Measurements from ENCODE around the gene PHLDA2. TPM values are rescaled to one million over a fixed set of nuclear protein-coding genes. Genes with fewer than 3 reads are reported as not detected.

Gene PHLDA2
- total and polyA plus RNA-seq, 2 donors = 0.14 to 2.8 TPM

DNA sequence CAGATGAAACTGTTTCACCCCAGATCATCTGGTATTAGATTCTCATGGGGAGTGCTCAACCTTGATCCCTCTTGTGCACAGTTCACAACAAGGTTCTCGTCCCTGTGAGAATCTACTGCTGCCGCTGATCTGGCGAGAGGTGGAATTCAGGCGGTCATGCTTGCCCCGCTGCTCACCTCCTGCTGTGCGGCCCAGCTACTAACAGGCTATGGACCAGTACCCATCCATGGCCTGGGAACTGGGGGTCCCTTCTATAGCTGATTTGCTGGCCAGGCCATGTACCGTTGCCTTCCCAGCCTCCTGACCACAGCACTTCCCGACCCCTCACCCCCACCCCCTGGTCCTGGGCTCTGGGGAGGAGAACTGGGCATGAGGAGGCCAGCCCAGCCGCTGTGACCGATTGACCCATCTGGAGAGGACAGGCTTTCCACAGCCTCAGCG, 2.6 kb downstream of the PHLDA2 start:
- Histone ChIP-seq H3K9me3 (ENCODE audit: control insufficient read depth in 2 of 2, insufficient read depth in 1 of 2, low read length in 1 of 2) (peaks cover 2 to 15% of the 10 kb centered on the region in 2 donors), H3K27ac (ENCODE audit: low read depth in 1 of 2, low read length in 1 of 2) (no peak overlapping the region), H3K27me3 (ENCODE audit: control insufficient read depth in 2 of 2, insufficient read depth in 1 of 2, low read length in 1 of 2) (peaks cover 52 to 64% of the 10 kb centered on the region in 2 donors), H3K4me3 (ENCODE audit: low read length in 2 of 2) (no peak overlapping the region), H3K36me3 (ENCODE audit: control insufficient read depth in 2 of 2, insufficient read depth in 2 of 2, low read length in 1 of 2) (no peaks in the 10 kb centered on the region), H3K4me1 (ENCODE audit: control insufficient read depth in 2 of 2, insufficient read depth in 2 of 2, low read length in 2 of 2) (peaks cover 2 to 10% of the 10 kb centered on the region in 2 donors)
- WGBS = 98% methylated on average over 11 of the region's 11 CpGs
- no peak for DNase-seq (ENCODE audit: low read depth in 6 of 9, low spot score in 9 of 9)

DNA sequence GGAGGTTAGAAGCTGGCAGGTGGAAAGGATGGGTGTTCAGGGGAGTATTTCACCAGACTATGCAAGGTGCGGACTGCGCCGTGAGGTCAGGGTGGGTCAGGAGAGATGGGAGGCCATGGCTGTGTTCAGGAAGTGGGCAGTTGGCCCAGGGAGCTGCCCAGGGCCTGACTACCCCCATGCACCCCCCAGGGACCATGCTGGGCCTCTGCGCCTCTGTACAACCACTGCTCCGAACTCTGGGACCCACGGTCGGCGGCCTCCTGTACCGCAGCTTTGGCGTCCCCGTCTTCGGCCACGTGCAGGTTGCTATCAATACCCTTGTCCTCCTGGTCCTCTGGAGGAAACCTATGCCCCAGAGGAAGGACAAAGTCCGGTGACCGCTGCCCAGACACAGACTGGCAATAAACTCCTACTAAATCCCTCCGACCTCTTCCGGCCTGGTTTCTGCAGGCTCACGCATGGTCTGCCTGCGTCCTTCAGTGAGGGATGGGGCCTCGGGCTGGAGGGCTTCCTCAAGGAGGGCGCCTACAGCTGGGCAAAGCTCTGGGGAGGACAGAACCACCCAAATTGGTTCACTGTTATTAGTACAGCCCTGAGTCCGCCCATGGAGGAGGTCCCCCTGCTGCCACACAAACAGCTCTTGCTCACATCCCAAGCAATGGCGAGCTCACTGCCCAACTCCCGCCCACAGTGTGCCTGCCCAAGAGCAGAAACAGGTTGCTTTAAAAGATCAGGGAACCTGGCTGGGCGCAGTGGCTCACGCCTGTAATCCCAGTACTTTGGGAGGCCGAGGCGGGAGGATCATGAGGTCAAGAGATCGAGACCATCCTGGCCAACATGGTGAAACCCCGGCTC, 4.2 kb downstream of the PHLDA2 start:
- no peak for DNase-seq (ENCODE audit: low read depth in 6 of 9, low spot score in 9 of 9)
- H3K4me1 ChIP-seq (ENCODE audit: control insufficient read depth in 2 of 2, insufficient read depth in 2 of 2, low read length in 2 of 2) = peaks cover 2 to 4% of the 10 kb centered on the region in 2 donors
- H3K4me3 ChIP-seq (ENCODE audit: low read length in 2 of 2) = no peak overlapping the region
- whole genome bisulfite sequencing = 95% methylated on average over 30 of the region's 30 CpGs
- H3K36me3 ChIP-seq (ENCODE audit: control insufficient read depth in 2 of 2, insufficient read depth in 2 of 2, low read length in 1 of 2) = no peaks in the 10 kb centered on the region
- H3K27ac ChIP-seq (ENCODE audit: low read depth in 1 of 2, low read length in 1 of 2) = no peak overlapping the region
- H3K9me3 ChIP-seq (ENCODE audit: control insufficient read depth in 2 of 2, insufficient read depth in 1 of 2, low read length in 1 of 2) = peaks cover 2 to 12% of the 10 kb centered on the region in 2 donors
- H3K27me3 ChIP-seq (ENCODE audit: control insufficient read depth in 2 of 2, insufficient read depth in 1 of 2, low read length in 1 of 2) = peaks cover 37 to 48% of the 10 kb centered on the region in 2 donors

DNA sequence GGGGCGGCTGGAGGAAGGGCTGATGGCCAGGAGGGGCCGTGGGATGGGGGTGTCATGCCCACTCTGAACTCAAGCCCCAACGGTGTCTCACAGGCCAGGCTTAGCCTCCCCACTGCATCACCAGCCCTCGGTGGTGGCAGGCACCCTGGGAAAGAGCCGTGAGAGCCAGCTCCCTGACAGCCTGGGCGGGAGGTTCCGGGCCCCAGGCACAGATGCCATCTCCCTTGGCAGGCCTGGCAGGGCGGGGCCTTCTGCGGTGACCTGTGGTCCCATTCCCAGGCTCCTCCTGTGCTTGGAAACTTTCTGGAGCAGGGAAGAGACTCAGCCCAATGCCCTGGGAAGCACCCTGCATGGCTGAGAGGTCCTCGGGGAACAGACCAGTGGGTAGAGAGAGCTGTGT, 4.8 kb downstream of the PHLDA2 start:
- DNase-seq (ENCODE audit: low read depth in 6 of 9, low spot score in 9 of 9) = no peak
- H3K9me3 ChIP-seq (ENCODE audit: control insufficient read depth in 2 of 2, insufficient read depth in 1 of 2, low read length in 1 of 2) = peaks cover 2 to 12% of the 10 kb centered on the region in 2 donors
- H3K4me3 ChIP-seq (ENCODE audit: low read length in 2 of 2) = no peak overlapping the region
- peaks cover 0 to 2% of the 10 kb centered on the region in 2 donors for H3K4me1 ChIP-seq (ENCODE audit: control insufficient read depth in 2 of 2, insufficient read depth in 2 of 2, low read length in 2 of 2)
- WGBS = 95% methylated on average over 10 of the region's 10 CpGs
- H3K27me3 ChIP-seq (ENCODE audit: control insufficient read depth in 2 of 2, insufficient read depth in 1 of 2, low read length in 1 of 2) = peaks cover 31 to 42% of the 10 kb centered on the region in 2 donors
- H3K27ac ChIP-seq (ENCODE audit: low read depth in 1 of 2, low read length in 1 of 2) = no peak overlapping the region
- H3K36me3 ChIP-seq (ENCODE audit: control insufficient read depth in 2 of 2, insufficient read depth in 2 of 2, low read length in 1 of 2) = no peaks in the 10 kb centered on the region

GRCh38 chr11:2923446-2924375, 5.5 kb downstream of the PHLDA2 start:
- H3K36me3 ChIP-seq (ENCODE audit: control insufficient read depth in 2 of 2, insufficient read depth in 2 of 2, low read length in 1 of 2) = no peaks in the 10 kb centered on the region
- H3K27ac ChIP-seq (ENCODE audit: low read depth in 1 of 2, low read length in 1 of 2) = no peak overlapping the region
- H3K9me3 ChIP-seq (ENCODE audit: control insufficient read depth in 2 of 2, insufficient read depth in 1 of 2, low read length in 1 of 2) = peaks cover 2 to 12% of the 10 kb centered on the region in 2 donors
- 96% methylated on average over 22 of the region's 22 CpGs for WGBS
- H3K27me3 ChIP-seq (ENCODE audit: control insufficient read depth in 2 of 2, insufficient read depth in 1 of 2, low read length in 1 of 2) = peaks cover 24 to 35% of the 10 kb centered on the region in 2 donors
- no peaks in the 10 kb centered on the region for H3K4me1 ChIP-seq (ENCODE audit: control insufficient read depth in 2 of 2, insufficient read depth in 2 of 2, low read length in 2 of 2)
- no peak for DNase-seq (ENCODE audit: low read depth in 6 of 9, low spot score in 9 of 9)
- H3K4me3 ChIP-seq (ENCODE audit: low read length in 2 of 2) = no peak overlapping the region

DNA sequence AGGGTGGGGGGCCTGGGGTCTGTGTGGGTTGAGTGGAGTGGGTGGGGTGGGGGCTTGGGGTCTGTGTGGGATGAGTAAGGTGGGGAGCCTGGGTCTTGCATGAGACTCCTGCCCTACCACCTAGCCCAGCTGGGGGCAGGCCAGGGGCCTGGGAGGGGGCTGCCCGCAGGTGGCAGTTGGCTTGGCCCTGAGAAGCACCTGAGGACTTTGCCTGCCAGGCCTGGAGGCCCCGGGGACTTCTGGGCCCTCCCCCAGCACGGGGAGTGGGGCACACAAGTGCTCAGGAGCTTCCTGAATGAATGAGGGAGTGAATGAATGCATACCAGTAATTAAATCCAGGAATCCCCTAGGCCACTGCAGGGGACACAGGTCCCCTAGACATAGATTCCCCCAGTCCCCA, 6.6 kb downstream of the PHLDA2 start:
- no peak for DNase-seq (ENCODE audit: low read depth in 6 of 9, low spot score in 9 of 9)
- peaks cover 13 to 24% of the 10 kb centered on the region in 2 donors for H3K27me3 ChIP-seq (ENCODE audit: control insufficient read depth in 2 of 2, insufficient read depth in 1 of 2, low read length in 1 of 2)
- WGBS = 86% methylated on average over 3 of the region's 3 CpGs

GRCh38 chr11:2921742-2922493, 7.3 kb downstream of the PHLDA2 start:
- no peaks in the 10 kb centered on the region for H3K36me3 ChIP-seq (ENCODE audit: control insufficient read depth in 2 of 2, insufficient read depth in 2 of 2, low read length in 1 of 2)
- peaks cover 6 to 17% of the 10 kb centered on the region in 2 donors for H3K27me3 ChIP-seq (ENCODE audit: control insufficient read depth in 2 of 2, insufficient read depth in 1 of 2, low read length in 1 of 2)
- no peak overlapping the region for H3K4me3 ChIP-seq (ENCODE audit: low read length in 2 of 2)
- H3K27ac ChIP-seq (ENCODE audit: low read depth in 1 of 2, low read length in 1 of 2) = no peak overlapping the region
- DNase-seq (ENCODE audit: low read depth in 6 of 9, low spot score in 9 of 9) = no peak
- peaks cover 2 to 5% of the 10 kb centered on the region in 2 donors for H3K9me3 ChIP-seq (ENCODE audit: control insufficient read depth in 2 of 2, insufficient read depth in 1 of 2, low read length in 1 of 2)
- no peaks in the 10 kb centered on the region for H3K4me1 ChIP-seq (ENCODE audit: control insufficient read depth in 2 of 2, insufficient read depth in 2 of 2, low read length in 2 of 2)
- 93% methylated on average over 28 of the region's 29 CpGs for WGBS

More for the DNA sequence above, 6.6 kb downstream of the PHLDA2 start:
- Histone ChIP-seq H3K36me3 (ENCODE audit: control insufficient read depth in 2 of 2, insufficient read depth in 2 of 2, low read length in 1 of 2) (no peaks in the 10 kb centered on the region), H3K27ac (ENCODE audit: low read depth in 1 of 2, low read length in 1 of 2) (no peak overlapping the region), H3K4me1 (ENCODE audit: control insufficient read depth in 2 of 2, insufficient read depth in 2 of 2, low read length in 2 of 2) (no peaks in the 10 kb centered on the region), H3K9me3 (ENCODE audit: control insufficient read depth in 2 of 2, insufficient read depth in 1 of 2, low read length in 1 of 2) (peaks cover 2 to 12% of the 10 kb centered on the region in 2 donors), H3K4me3 (ENCODE audit: low read length in 2 of 2) (no peak overlapping the region)

DNA sequence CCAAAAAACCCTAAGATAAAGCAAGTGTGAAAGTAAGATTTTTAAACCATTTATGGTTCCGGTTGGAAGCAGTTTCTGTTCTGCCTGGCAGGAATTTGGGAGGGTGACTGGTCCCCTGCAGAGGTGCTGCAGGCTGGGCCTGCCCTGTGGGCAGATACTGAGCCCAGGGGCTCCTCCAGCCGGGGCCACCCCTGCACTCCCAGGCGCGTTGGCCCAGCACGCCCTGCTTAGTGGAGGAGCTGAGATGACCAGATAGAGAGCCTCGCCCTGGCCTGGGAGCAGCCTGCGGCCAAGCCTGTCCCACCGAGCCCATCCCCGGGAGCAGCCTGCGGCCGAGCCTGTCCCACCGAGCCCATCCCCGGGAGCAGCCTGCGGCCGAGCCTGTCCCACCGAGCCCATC, 8.0 kb downstream of the PHLDA2 start:
- Histone ChIP-seq H3K27ac (ENCODE audit: low read depth in 1 of 2, low read length in 1 of 2) (no peak overlapping the region), H3K4me3 (ENCODE audit: low read length in 2 of 2) (no peak overlapping the region), H3K9me3 (ENCODE audit: control insufficient read depth in 2 of 2, insufficient read depth in 1 of 2, low read length in 1 of 2) (no peaks in the 10 kb centered on the region), H3K4me1 (ENCODE audit: control insufficient read depth in 2 of 2, insufficient read depth in 2 of 2, low read length in 2 of 2) (no peaks in the 10 kb centered on the region), H3K36me3 (ENCODE audit: control insufficient read depth in 2 of 2, insufficient read depth in 2 of 2, low read length in 1 of 2) (no peaks in the 10 kb centered on the region), H3K27me3 (ENCODE audit: control insufficient read depth in 2 of 2, insufficient read depth in 1 of 2, low read length in 1 of 2) (peaks cover under 1 to 10% of the 10 kb centered on the region in 2 donors)
- DNase-seq (ENCODE audit: low read depth in 6 of 9, low spot score in 9 of 9) = no peak
- 97% methylated on average over 13 of the region's 16 CpGs for WGBS

DNA sequence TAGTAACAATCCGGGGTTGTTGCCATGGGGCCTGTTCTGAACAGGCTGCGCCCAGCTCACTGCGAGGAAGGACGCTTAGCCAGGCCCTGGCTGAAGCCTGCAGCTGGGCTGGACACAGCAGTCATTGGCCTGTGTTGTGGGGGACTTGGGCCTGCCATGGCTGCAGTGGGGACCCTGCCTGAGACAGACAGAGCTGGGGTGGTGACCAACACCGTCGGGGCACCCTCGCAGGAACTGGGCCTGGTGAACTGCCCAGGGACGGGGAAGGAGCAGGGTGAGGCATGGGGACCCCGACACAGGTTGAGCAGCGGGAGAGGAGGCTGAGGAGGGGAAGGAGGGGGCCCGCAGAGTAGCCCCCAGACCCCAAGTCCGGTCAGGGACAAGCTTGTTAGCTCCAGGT, 8.9 kb downstream of the PHLDA2 start:
- no peak overlapping the region for H3K4me3 ChIP-seq (ENCODE audit: low read length in 2 of 2)
- WGBS = 96% methylated on average over 12 of the region's 12 CpGs
- H3K27me3 ChIP-seq (ENCODE audit: control insufficient read depth in 2 of 2, insufficient read depth in 1 of 2, low read length in 1 of 2) = peaks cover 0 to 9% of the 10 kb centered on the region in 2 donors
- no peak overlapping the region for H3K27ac ChIP-seq (ENCODE audit: low read depth in 1 of 2, low read length in 1 of 2)
- H3K4me1 ChIP-seq (ENCODE audit: control insufficient read depth in 2 of 2, insufficient read depth in 2 of 2, low read length in 2 of 2) = no peaks in the 10 kb centered on the region
- H3K9me3 ChIP-seq (ENCODE audit: control insufficient read depth in 2 of 2, insufficient read depth in 1 of 2, low read length in 1 of 2) = no peaks in the 10 kb centered on the region
- DNase-seq (ENCODE audit: low read depth in 6 of 9, low spot score in 9 of 9) = no peak
- no peaks in the 10 kb centered on the region for H3K36me3 ChIP-seq (ENCODE audit: control insufficient read depth in 2 of 2, insufficient read depth in 2 of 2, low read length in 1 of 2)

All from thymus (tissue), 11 donors.